Gastrocnemius medialis (tissue), 4 donors: ENCODE measurements around the gene PLEKHH3. TPM values are rescaled to one million over a fixed set of nuclear protein-coding genes. Genes with fewer than 3 reads are reported as not detected.
A peak's percentile ranks its signal among the peaks of the same experiment; 100 is the strongest.
"Not testable (repeated sequence)": the region's sequence is repeated elsewhere in the genome, so short reads cannot be mapped to it uniquely, and the experiment has no call there.

Experiments
- ATAC-seq, 2 donors: fragments of 150-250 bp; one replicate each; pipeline ENCODE4 v1.9.1; 2016
- DNase-seq, 2 donors: peaks; one replicate each; pipeline ENCODE4 v3.0.0-alpha.2; 2019
- H3K27ac ChIP-seq, 4 donors: fragments of 200-600 bp; sonication (generic); 1 replicate in 1 of 4; 2 replicates in 3 of 4; pipeline ENCODE4 v1.5.1; 2016 to 2018; ENCODE audit warnings: mild to moderate bottlenecking in 2 of 4, moderate library complexity in 1 of 4
- H3K27me3 ChIP-seq, 3 donors: fragments of 200-600 bp; sonication (generic) in 2 of 3; 1 replicate in 1 of 3; 2 replicates in 2 of 3; pipeline versions ENCODE4 v1.5.1 to v1.6.0; 2016 to 2019; ENCODE audit warnings: mild to moderate bottlenecking in 1 of 3, moderate library complexity in 1 of 3
- H3K36me3 ChIP-seq, 2 donors: fragments of 200-600 bp; sonication (generic) in 1 of 2; one replicate each; pipeline ENCODE4 v1.5.1; 2017 to 2018
- H3K4me1 ChIP-seq, 2 donors: fragments of 200-600 bp; sonication (generic) in 1 of 2; one replicate each; pipeline ENCODE4 v1.5.1; 2016 to 2017; ENCODE audit warnings: mild to moderate bottlenecking in 2 of 2
- H3K4me3 ChIP-seq, 4 donors: fragments of 200-600 bp; sonication (generic) in 3 of 4; 1 replicate in 1 of 4; 2 replicates in 3 of 4; pipeline ENCODE4 v1.5.1; 2016 to 2019; ENCODE audit warnings: mild to moderate bottlenecking in 2 of 4
- H3K9me3 ChIP-seq, 3 donors: fragments of 200-600 bp; sonication (generic) in 2 of 3; 1 replicate in 1 of 3; 2 replicates in 2 of 3; pipeline ENCODE4 v1.5.1; 2016 to 2019
- POLR2A ChIP-seq, 2 donors: fragments of 450-650 bp; IDR thresholded peaks; one replicate each; pipeline ENCODE4 v1.6.1; 2017; ENCODE audit warnings: antibody characterized with exemption in 2 of 2, mild to moderate bottlenecking in 2 of 2, moderate library complexity in 2 of 2
- in situ Hi-C, 4 donors: fragments of 200-750 bp; cut with MboI; loops; one replicate each; pipeline versions ENCODE4 v1.15.0 to v1.8.0; 2017; ENCODE audit warnings: low sequenced_read_pairs in 4 of 4
- intact Hi-C: fragments of 100-400 bp; cut with DNase I; formaldehyde crosslinking; loops from one replicate; pipeline ENCODE4 v1.15.1; 2023; ENCODE audit warnings: low total_unique reads
- total RNA-seq, 4 donors: library from RNA; depleted of rRNA; stranded (reverse); fragments of >200 nt; gene quantifications; one replicate each; pipeline versions ENCODE4 v1.1.0 to v1.2.3, GENCODE V29; 2016
- TF ChIP-seq, protein P1 (sequence below), 5 experiments: fragments of 450-650 bp in 3 of 5; fragments of 200-600 bp in 2 of 5; sonication (generic) in 2 of 5; IDR thresholded peaks in 4 of 5; conservative IDR thresholded peaks in 1 of 5; 1 replicate in 4 of 5; 2 replicates in 1 of 5; pipeline ENCODE4 v1.5.1; 2016 to 2019; ENCODE audit warnings: antibody characterized with exemption in 5 of 5, mild to moderate bottlenecking in 3 of 5, moderate library complexity in 3 of 5

Gene PLEKHH3
- total RNA-seq, 4 donors from 2014 or later = 13.4 to 36.0 (median 31.3) TPM

GRCh38 chr17:42670789-42671657 is 5.8 kb downstream of the PLEKHH3 start:
- DNase-seq (no peak), ATAC-seq (no peak)
- intact Hi-C loops (no loop called here), in situ Hi-C loops (loop anchor here in 1 of 4 donors (10.0 kb wide), 1 partner anchor 56 kb away; no protein-coding TSS in a partner anchor)
- Histone ChIP-seq H3K27me3 (no peaks in the 10 kb centered on the region), H3K27ac (peak overlapping the region; percentile 10 to 100 (median 66)), H3K4me1 (peaks cover 52 to 58% of the 10 kb centered on the region in 2 donors), H3K36me3 (peaks cover 0 to 43% of the 10 kb centered on the region in 2 donors), H3K9me3 (no peaks in the 10 kb centered on the region), H3K4me3 (no peak overlapping the region)
- no peak for TF ChIP-seq POLR2A (IDR thresholded peaks at IDR 0.05)
- TF ChIP-seq, protein P1, sequence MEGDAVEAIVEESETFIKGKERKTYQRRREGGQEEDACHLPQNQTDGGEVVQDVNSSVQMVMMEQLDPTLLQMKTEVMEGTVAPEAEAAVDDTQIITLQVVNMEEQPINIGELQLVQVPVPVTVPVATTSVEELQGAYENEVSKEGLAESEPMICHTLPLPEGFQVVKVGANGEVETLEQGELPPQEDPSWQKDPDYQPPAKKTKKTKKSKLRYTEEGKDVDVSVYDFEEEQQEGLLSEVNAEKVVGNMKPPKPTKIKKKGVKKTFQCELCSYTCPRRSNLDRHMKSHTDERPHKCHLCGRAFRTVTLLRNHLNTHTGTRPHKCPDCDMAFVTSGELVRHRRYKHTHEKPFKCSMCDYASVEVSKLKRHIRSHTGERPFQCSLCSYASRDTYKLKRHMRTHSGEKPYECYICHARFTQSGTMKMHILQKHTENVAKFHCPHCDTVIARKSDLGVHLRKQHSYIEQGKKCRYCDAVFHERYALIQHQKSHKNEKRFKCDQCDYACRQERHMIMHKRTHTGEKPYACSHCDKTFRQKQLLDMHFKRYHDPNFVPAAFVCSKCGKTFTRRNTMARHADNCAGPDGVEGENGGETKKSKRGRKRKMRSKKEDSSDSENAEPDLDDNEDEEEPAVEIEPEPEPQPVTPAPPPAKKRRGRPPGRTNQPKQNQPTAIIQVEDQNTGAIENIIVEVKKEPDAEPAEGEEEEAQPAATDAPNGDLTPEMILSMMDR (IDR thresholded peaks at IDR 0.05 in 4 of 5, conservative IDR thresholded peaks at IDR 0.05 in 1 of 5) = no peak

- no peaks in the 10 kb centered on the region for H3K27me3 ChIP-seq
- peaks cover 0 to 49% of the 10 kb centered on the region in 2 donors for H3K36me3 ChIP-seq
- H3K4me3 ChIP-seq = no peak overlapping the region
- peak overlapping the region; percentile 82 to 100 (median 92) for H3K27ac ChIP-seq
- in situ Hi-C loops (loop anchor here in 2 of 4 donors (10.0 kb wide), 1 partner anchor 55 kb away; no protein-coding TSS in a partner anchor), intact Hi-C loops (no loop called here)
- DNase-seq (no peak), ATAC-seq (no peak)
- H3K4me1 ChIP-seq = peaks cover 52 to 56% of the 10 kb centered on the region in 2 donors
- no peak for TF ChIP-seq POLR2A (IDR thresholded peaks at IDR 0.05)
- TF ChIP-seq, protein P1 (IDR thresholded peaks at IDR 0.05 in 4 of 5, conservative IDR thresholded peaks at IDR 0.05 in 1 of 5) = no peak
- no peaks in the 10 kb centered on the region for H3K9me3 ChIP-seq
Observed at GRCh38 chr17:42669977-42670788, 6.6 kb downstream of the PLEKHH3 start.

GRCh38 chr17:42669705-42669976 is 7.2 kb downstream of the PLEKHH3 start:
- ATAC-seq (no peak), DNase-seq (no peak)
- no peaks in the 10 kb centered on the region for H3K9me3 ChIP-seq
- peak overlapping the region; percentile 82 to 93 (median 89) for H3K27ac ChIP-seq
- peaks cover 0 to 49% of the 10 kb centered on the region in 2 donors for H3K36me3 ChIP-seq
- TF ChIP-seq, protein P1 (IDR thresholded peaks at IDR 0.05 in 4 of 5, conservative IDR thresholded peaks at IDR 0.05 in 1 of 5) = no peak
- no peak for TF ChIP-seq POLR2A (IDR thresholded peaks at IDR 0.05)
- H3K4me3 ChIP-seq = no peak overlapping the region
- intact Hi-C loops = no loop called here
- in situ Hi-C loops = loop anchor here in 1 of 4 donors (10.0 kb wide), 1 partner anchor 55 kb away; no protein-coding TSS in a partner anchor
- no peaks in the 10 kb centered on the region for H3K27me3 ChIP-seq
- H3K4me1 ChIP-seq = peaks cover 50 to 51% of the 10 kb centered on the region in 2 donors

GRCh38 chr17:42667088-42667951 is 9.5 kb downstream of the PLEKHH3 start:
- Histone ChIP-seq H3K27ac (peak overlapping the region; percentile 82 to 93 (median 89)), H3K4me1 (peaks cover 31 to 33% of the 10 kb centered on the region in 2 donors), H3K9me3 (no peaks in the 10 kb centered on the region), H3K36me3 (peaks cover 0 to 39% of the 10 kb centered on the region in 2 donors), H3K27me3 (no peaks in the 10 kb centered on the region), H3K4me3 (no peak overlapping the region)
- peak; percentile 76 to 90 for DNase-seq
- intact Hi-C loops = loop anchor here (2.0 kb wide), 1 partner anchor 49 kb away; no protein-coding TSS in a partner anchor
- TF ChIP-seq, protein P1 (IDR thresholded peaks at IDR 0.05 in 4 of 5, conservative IDR thresholded peaks at IDR 0.05 in 1 of 5) = no peak
- no peak for TF ChIP-seq POLR2A (IDR thresholded peaks at IDR 0.05)
- peak; percentile 88 to 92 for ATAC-seq
- in situ Hi-C loops = loop anchor here in 1 of 4 donors (10.0 kb wide), 1 partner anchor 53 kb away; no protein-coding TSS in a partner anchor

- H3K9me3 ChIP-seq, H3K4me3 ChIP-seq, H3K27me3 ChIP-seq, DNase-seq, ATAC-seq: not testable (repeated sequence)
- intact Hi-C loops = loop anchor here (2.0 kb wide), 1 partner anchor 47 kb away; no protein-coding TSS in a partner anchor
- Histone ChIP-seq H3K27ac (peak overlapping the region; percentile 82 to 93 (median 89)), H3K36me3 (peaks cover 0 to 27% of the 10 kb centered on the region in 2 donors), H3K4me1 (peaks cover 28 to 33% of the 10 kb centered on the region in 2 donors)
- in situ Hi-C loops = loop anchor here in 1 of 4 donors (10.0 kb wide), 1 partner anchor 51 kb away; no protein-coding TSS in a partner anchor
Observed at GRCh38 chr17:42666126-42666525, 10.7 kb downstream of the PLEKHH3 start.
